Motor neuron (in vitro differentiated cells): Measurements from ENCODE around the gene RGL3. TPM values are rescaled to one million over a fixed set of nuclear protein-coding genes. Genes with fewer than 3 reads are reported as not detected.
"Not testable (repeated sequence)": the region's sequence is repeated elsewhere in the genome, so short reads cannot be mapped to it uniquely, and the experiment has no call there.

Source experiments
- ATAC-seq, 8 experiments: fragments of 200-7000 bp; cut with Tn5 transposase; replicated peaks in 6 of 8; 2 replicates each; pipeline ENCODE4 v1.8.0; 2021; ENCODE audit warnings: mild to moderate bottlenecking in 8 of 8, moderate library complexity in 8 of 8
- H3K27ac ChIP-seq, 2 donors: fragments of 250-450 bp; sonication (Bioruptor Pico); 2 replicates each; pipeline ENCODE4 v1.9.0; 2021; ENCODE audit warnings: antibody characterized with exemption in 2 of 2, mild to moderate bottlenecking in 2 of 2, moderate library complexity in 1 of 2
- H3K4me1 ChIP-seq, 2 donors: fragments of 250-450 bp; sonication (Bioruptor Pico); replicated peaks in 1 of 2; 2 replicates each; pipeline ENCODE4 v1.6.1; 2021; ENCODE audit warnings: antibody characterized with exemption in 2 of 2, mild to moderate bottlenecking in 2 of 2, moderate library complexity in 1 of 2
- H3K4me3 ChIP-seq, 5 donors: fragments of 250-450 bp; sonication (Bioruptor Pico); 2 replicates each; pipeline ENCODE4 v1.9.0; 2021; ENCODE audit warnings: antibody characterized with exemption in 5 of 5, mild to moderate bottlenecking in 5 of 5, moderate library complexity in 4 of 5
- WGBS, 10 experiments: fragments of 450-650 bp; shearing (Covaris generic); methylation state at CpG; one replicate each; pipeline ENCODE4 v1.0.0; 2022; 5-methylcytosine and 5-hydroxymethylcytosine counted together
- in situ Hi-C, 9 experiments: fragments of 400-800 bp; cut with MboI; loops; one replicate each; pipeline ENCODE4 v1.15.0; 2021; ENCODE audit warnings: low sequenced_read_pairs in 9 of 9, low pct_unique_long_range_greater_than_20kb in 2 of 9; ENCODE audit not compliant: unreplicated experiment in 9 of 9
- total RNA-seq, 8 experiments: library from RNA; unstranded; fragments of 300-600 nt; gene quantifications; 2 replicates each; pipeline versions ENCODE4 v1.2.3 to v1.2.4, GENCODE V29; 2022

RGL3 gene, protein sequence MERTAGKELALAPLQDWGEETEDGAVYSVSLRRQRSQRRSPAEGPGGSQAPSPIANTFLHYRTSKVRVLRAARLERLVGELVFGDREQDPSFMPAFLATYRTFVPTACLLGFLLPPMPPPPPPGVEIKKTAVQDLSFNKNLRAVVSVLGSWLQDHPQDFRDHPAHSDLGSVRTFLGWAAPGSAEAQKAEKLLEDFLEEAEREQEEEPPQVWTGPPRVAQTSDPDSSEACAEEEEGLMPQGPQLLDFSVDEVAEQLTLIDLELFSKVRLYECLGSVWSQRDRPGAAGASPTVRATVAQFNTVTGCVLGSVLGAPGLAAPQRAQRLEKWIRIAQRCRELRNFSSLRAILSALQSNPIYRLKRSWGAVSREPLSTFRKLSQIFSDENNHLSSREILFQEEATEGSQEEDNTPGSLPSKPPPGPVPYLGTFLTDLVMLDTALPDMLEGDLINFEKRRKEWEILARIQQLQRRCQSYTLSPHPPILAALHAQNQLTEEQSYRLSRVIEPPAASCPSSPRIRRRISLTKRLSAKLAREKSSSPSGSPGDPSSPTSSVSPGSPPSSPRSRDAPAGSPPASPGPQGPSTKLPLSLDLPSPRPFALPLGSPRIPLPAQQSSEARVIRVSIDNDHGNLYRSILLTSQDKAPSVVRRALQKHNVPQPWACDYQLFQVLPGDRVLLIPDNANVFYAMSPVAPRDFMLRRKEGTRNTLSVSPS
- 1 to 10 TPM in 5 of 8 experiments, under 1 TPM in 3; 0.60 to 3.1 (median 1.2) TPM for total RNA-seq

DNA sequence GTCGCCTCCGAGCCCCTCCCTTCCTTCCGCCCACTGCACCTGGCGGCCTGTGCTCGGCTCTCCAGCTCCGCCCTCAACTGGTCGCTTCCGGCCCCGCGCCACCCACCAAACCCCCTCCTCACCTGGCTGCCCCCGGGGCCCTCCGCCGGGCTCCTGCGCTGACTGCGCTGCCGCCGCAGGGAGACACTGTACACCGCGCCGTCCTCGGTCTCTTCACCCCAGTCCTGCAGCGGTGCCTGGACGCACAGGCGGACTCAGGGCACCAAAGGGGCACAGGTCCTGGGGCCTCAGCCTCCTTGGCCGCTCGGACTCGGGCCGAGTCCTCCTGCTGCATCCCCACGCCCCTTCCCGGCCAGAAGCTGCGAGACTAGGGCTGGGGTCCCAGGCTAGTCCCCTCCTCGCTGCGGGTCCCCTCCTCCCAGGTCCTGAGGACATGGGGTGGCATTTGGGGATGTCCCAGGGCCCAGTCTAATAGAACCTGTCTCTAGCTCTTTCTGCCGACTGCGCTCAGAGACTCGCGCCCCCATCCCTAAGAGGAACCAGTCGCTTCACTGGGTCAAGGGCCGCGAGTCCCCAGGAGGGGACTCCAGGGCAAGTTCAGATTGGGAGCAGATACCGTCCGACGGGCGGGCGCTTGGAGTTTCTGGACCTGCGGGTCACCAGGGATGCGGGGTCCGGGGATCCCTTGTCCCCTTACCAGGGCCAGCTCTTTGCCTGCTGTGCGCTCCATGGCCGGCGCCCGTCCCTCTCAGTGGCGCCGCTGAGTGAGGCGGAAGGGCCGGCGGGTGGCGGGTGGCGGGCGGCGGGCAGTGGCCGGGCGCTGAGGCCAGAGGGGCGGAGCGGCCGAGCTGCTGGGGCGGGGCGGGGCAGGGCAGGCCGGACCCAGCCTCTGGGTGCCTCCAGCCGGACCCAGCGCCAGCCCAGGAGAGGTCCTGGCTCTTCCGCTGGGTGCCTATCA, at the start of gene RGL3:
TSS of gene RGL3 (minus strand) at position 766 of the 958 bp plus-strand sequence. CDS start at position 730, 36 bp downstream.
- no peak within 1 kb of the TSS for H3K27ac ChIP-seq
- peak in 6 of 8 experiments; percentile 5 to 40 (median 8) for ATAC-seq
- in situ Hi-C loops: no loop called here
- WGBS, 10 experiments: 0 to 6% (median 0%) methylated on average over 1 to 5 of the region's 72 CpGs; no CpG with 5 or more reads in 7 of the 10 experiments
- H3K4me3 ChIP-seq: peak within 1 kb of the TSS in 3 of 5 donors; percentile 0 to 39 (median 19)
- H3K4me1 ChIP-seq: peaks cover 12 to 28% of the 10 kb centered on the region in 2 donors

DNA sequence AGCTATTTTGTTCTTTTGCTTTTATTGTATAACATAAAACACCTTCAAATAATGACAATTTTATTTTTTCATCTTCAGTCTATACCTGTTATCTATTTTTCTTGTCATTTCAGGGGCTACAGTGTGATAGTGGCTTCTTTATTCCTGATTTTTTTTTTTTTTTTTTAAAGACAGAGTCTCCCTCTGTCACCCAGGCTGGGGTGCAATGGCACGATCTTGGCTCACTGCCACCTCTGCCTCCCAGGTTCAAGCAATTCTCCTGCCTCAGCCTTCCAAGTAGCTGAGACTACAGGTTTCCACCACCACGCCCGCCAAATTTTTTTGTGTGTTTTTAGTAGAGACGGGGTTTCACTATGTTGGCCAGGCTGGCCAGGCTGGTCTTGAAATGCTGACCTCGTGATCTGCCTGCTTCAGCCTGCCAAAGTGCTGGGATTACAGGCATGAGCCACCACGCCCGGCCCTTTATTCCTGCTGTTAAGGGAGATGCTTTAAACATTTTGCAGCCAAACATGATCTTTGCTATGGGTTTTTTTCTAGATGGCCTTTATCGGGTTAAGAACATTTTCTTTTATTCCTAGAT, 49.2 kb upstream of the RGL3 start:
- in situ Hi-C loops, H3K4me3 ChIP-seq, H3K27ac ChIP-seq: not testable (repeated sequence)
- WGBS, 10 experiments: 7 to 100% (median 72%) methylated on average over 1 to 8 of the region's 8 CpGs; no CpG with 5 or more reads in 1 of the 10 experiments
- peaks cover 9 to 13% of the 10 kb centered on the region in 2 donors for H3K4me1 ChIP-seq
- ATAC-seq: peak in 2 of 8 experiments; percentile 59 to 71

DNA sequence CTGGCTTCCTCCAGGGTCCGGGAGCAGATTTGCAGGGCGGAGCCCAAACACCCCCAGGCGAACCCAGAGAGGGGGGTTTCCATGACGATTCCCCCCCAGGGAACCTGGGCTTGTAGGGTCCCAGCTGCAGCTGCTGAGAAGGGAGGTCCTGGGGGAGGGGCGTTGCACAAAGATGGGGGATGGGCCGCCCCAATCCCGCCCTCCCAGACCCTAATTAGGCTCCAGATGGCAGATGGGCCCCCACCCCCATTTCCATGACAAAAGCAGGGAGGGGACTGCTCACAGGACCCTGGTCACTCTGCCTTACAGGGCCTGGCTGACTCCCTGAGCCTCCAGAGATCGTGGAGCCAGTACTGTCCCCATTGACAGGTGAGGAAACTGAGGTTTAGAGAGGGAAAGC, 46.5 kb upstream of the RGL3 start:
- WGBS, 10 experiments: no CpG with 5 or more reads among the region's 8 CpGs
- in situ Hi-C loops: no loop called here
- ATAC-seq: peak in 5 of 8 experiments; percentile 15 to 77 (median 58)
- H3K27ac ChIP-seq: peak overlapping the region in 1 of 2 donors; percentile 68
- no peak overlapping the region for H3K4me3 ChIP-seq
- peaks cover 9 to 13% of the 10 kb centered on the region in 2 donors for H3K4me1 ChIP-seq

DNA sequence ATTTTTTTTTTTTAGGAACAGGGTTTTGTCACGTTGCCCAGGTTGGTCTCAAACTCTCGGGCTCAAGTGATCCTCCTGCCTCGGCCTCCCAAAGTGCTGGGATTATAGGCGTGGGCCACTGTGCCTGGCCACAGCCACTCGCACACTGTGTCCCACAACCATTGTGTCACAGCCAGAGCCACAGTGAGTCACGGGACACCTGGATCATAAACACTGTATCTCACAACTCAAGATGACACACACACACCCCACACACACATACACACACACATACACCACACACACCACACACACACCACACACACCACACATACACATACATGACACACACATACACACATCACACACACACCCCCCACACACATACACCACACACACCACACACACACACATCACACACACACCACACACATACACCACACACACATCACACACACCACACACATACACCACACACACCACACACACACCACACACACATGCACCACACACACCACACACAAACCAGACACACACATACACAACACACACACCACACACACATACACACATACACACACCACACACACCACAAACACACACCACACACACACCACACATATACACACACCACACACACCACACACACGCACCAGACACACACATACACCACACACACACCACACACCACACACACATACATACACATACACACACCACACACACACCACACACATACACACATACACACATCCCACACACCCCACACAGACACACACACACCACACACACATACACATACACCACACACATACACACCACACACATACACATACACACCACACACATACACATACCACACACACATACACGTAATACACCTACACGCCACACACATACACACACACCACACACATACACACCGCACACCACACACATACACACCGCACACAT, 45.5 kb upstream of the RGL3 start:
- ATAC-seq: peak in 4 of 8 experiments; percentile 9 to 20 (median 17)
- WGBS, 10 experiments: 40 to 100% (median 74%) methylated on average over 2 to 6 of the region's 11 CpGs; no CpG with 5 or more reads in 4 of the 10 experiments
- in situ Hi-C loops: no loop called here
- Histone ChIP-seq H3K4me3 (no peak overlapping the region), H3K4me1 (peaks cover 9 to 13% of the 10 kb centered on the region in 2 donors), H3K27ac (no peak overlapping the region)

DNA sequence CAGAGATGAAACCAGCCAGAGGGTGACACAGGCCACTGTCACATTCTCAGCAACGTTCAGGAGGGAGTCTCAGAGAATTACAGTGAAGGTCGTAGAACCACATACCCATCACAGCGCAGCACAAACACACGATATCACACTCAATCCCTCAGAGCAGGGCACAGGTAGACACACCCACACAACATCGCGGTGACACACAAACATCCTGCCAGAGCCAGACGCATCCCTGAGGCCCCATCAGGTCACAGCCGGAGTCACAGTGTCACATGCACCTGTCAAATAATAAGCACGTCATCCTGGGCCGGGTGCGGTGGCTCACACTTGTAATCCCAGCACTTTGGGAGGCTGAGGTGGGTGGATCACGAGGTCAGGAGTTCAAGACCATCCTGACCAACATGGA, 44.3 kb upstream of the RGL3 start:
- in situ Hi-C loops: no loop called here
- H3K4me3 ChIP-seq: no peak overlapping the region
- no peak for ATAC-seq
- WGBS, 10 experiments: 70 to 100% (median 89%) methylated on average over 1 to 6 of the region's 12 CpGs; no CpG with 5 or more reads in 2 of the 10 experiments
- no peak overlapping the region for H3K27ac ChIP-seq
- H3K4me1 ChIP-seq: peaks cover 9 to 13% of the 10 kb centered on the region in 2 donors

DNA sequence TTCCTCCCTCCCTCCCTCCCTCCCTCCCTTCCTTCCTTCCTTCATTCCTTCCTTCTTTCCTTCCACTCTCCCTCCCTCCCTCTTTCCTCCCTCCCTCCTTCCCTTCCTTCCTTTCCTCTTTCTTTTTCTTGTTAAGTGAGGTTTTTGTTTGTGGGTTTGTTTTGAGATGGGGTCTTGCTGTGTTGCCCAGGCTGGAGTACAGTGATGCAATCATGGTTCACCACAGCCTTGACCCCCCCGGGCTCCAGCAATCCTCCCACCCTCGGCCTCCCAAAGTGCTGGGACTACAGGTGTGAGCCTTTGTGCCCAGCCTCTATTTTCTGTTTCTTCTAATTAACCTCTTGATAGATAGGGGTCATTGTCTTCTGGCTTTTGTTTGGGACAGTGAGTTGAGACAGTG, 42.3 kb upstream of the RGL3 start:
- H3K27ac ChIP-seq: no peak overlapping the region
- peaks cover 12 to 21% of the 10 kb centered on the region in 2 donors for H3K4me1 ChIP-seq
- 100% methylated on average over 2 of the region's 2 CpGs; no CpG with 5 or more reads in 9 of the 10 experiments for WGBS, 10 experiments
- H3K4me3 ChIP-seq: no peak overlapping the region
- in situ Hi-C loops: no loop called here
- no peak for ATAC-seq

DNA sequence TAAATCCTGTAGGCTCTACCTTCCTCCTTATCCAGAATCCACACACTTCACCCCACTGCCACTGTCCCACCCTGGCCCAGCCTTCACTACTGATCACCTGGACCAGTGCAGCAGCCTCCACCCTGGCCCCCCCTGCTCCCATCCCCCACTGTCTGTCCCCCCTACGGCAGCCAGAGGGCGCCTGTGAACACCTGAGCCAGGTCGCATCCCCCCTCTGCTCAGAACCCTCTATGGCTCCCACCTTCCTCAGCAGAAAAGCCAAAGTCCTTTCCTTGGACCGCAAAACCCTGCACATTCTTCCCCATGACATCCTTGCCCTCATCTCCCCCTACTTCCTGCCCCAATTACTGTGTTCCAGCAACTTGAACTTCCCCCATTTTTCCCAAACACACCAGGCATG, 41.1 kb upstream of the RGL3 start:
- WGBS, 10 experiments: 67 to 100% (median 80%) methylated on average over 1 of the region's 4 CpGs; no CpG with 5 or more reads in 7 of the 10 experiments
- no peak overlapping the region for H3K27ac ChIP-seq
- peaks cover 5 to 8% of the 10 kb centered on the region in 2 donors for H3K4me1 ChIP-seq
- no peak overlapping the region for H3K4me3 ChIP-seq
- ATAC-seq: no peak
- in situ Hi-C loops: no loop called here

DNA sequence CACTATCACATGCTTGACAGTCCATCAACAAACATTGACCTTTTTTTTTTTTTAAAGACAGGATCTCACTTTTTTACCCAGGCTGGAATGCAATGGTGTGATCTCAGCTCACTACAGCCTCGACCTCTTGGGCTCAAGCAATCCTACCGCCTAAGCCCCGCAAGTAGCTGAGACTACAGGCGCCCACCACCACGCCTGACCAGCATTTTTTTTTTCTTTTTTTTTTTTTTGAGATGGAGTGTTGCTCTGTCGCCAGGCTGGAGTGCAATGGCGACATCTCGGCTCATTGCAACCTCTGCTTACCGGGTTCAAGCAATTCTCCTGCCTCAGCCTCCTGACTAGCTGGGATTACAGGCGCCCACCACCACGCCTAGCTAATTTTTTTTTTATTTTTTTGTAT, 39.8 kb upstream of the RGL3 start:
- H3K4me1 ChIP-seq, in situ Hi-C loops, H3K27ac ChIP-seq, H3K4me3 ChIP-seq: not testable (repeated sequence)
- peak in 1 of 8 experiments; percentile 9 for ATAC-seq
- WGBS, 10 experiments: 65 to 93% (median 82%) methylated on average over 1 to 8 of the region's 11 CpGs; no CpG with 5 or more reads in 4 of the 10 experiments

DNA sequence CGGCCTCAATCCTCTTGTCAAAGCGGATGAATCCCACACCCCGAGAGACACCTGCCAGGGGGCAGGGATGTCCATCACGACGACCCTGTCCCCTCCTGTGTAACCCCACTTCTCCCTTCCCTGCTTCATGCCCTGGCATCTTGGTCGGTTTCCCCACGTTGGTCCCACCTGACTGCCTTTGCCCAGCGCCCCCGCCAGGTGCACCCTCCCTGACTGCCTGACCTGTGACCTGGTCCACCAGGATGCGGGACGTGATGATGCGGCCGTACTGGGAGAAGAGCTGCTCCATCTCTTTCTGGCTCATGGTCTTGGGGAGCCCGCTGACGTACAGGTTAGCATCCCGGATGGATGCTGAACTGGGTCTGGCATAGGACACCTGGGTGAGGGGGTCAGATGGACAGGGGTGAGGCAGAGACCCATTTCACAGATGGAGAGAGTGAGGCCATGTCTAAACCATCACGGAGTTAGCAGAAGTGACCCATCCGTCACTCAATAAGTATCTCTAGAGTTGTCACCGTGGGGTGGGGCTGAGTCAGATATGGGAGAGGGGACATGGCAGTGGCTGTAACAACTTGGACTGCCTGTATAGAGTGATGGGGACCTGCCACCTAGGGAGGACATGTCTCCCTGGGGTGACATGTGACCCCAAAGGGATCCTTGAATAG, 39.3 kb upstream of the RGL3 start:
- WGBS, 10 experiments: 65 to 100% (median 88%) methylated on average over 1 to 5 of the region's 19 CpGs; no CpG with 5 or more reads in 6 of the 10 experiments
- in situ Hi-C loops: no loop called here

DNA sequence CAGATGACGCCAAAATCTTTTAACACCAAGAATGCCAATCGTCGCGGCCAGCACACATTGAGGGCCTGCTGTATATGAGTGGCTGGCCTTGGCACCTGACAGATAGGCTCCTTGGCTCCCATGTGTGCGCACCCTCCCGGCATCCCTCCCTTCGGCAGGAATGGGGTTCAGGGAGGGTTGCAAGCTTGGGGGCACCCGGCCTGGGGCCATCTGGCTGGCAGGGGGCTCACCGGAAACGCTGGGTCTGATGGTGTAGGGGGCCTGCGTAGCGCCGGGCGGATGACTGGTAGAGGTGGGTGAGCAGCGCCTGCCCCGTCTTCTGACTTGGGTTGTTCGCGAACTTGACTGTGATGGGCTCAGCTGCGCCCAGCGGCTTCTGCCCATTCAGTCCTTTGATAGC, 38.7 kb upstream of the RGL3 start:
- H3K4me1 ChIP-seq: peaks cover 8 to 15% of the 10 kb centered on the region in 2 donors
- no peak overlapping the region for H3K27ac ChIP-seq
- in situ Hi-C loops: no loop called here
- WGBS, 10 experiments: 53 to 100% (median 88%) methylated on average over 1 to 9 of the region's 20 CpGs; no CpG with 5 or more reads in 6 of the 10 experiments
- no peak for ATAC-seq
- H3K4me3 ChIP-seq: no peak overlapping the region

More for the DNA sequence above, 39.3 kb upstream of the RGL3 start:
- Histone ChIP-seq H3K27ac (no peak overlapping the region), H3K4me1 (peaks cover 3 to 10% of the 10 kb centered on the region in 2 donors), H3K4me3 (no peak overlapping the region)
- ATAC-seq: peak in 1 of 8 experiments; percentile 3

DNA sequence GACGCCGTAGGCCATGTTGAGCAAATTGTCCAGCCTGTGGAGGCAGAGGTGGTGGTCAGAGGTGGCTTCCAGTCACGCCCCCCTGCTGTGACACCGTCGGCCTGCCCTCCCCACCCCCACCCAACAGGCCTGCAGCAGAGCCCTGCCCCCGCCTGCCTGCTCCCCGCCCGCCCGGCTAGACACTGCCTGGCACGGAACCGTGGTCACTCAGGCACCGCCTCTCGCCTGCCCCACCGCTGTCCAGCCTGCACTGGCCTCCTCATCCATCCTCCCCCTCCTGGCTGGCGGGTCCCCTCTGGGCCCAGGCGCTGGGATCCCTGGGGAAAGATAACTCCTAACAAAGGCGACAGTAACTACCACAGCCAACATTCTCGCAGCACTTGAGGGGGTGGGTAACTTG, 38.0 kb upstream of the RGL3 start:
- peak in 7 of 8 experiments; percentile 26 to 79 (median 68) for ATAC-seq
- H3K4me1 ChIP-seq: peaks cover 15 to 20% of the 10 kb centered on the region in 2 donors
- WGBS, 10 experiments: no CpG with 5 or more reads among the region's 18 CpGs
- H3K4me3 ChIP-seq: no peak overlapping the region
- H3K27ac ChIP-seq: no peak overlapping the region
- in situ Hi-C loops: no loop called here
